Pulmonary artery endothelial cell (primary cell): ENCODE measurements around the gene CFC1B. TPM values are rescaled to one million over a fixed set of nuclear protein-coding genes. Genes with fewer than 3 reads are reported as not detected.
"Not testable (repeated sequence)": the region's sequence is repeated elsewhere in the genome, so short reads cannot be mapped to it uniquely, and the experiment has no call there.

Experiments used
- DNase-seq: peaks from one replicate; pipeline ENCODE4 v3.0.0-alpha.2; 2011; ENCODE audit warnings: low read depth, low spot score
- total RNA-seq: library from RNA; depleted of rRNA; stranded (reverse); fragments of >200 nt; gene quantifications from 2 replicates; pipeline ENCODE4 v1.2.3, GENCODE V29; 2014

The CFC1B gene
- total RNA-seq, 1 donor from 2014 or later, result not detected

DNA sequence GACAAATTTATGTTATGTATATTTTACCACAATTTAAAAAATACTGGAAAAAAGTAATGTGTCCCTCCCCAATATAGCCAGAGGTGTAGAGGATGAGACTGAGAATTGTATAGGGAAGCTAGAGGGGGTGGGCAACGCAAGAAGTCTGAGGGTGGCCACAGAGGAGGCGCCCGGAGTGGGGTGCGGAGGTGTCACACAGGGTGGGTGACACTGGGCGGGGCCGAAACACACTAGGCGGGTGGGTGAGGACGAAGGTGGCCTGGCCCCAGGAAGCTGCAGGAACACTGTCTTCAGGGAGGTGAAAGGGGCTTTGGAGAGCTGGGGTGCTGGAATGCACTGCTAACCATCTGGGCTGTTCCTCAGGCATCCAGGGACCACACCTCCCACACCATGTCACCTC, 35.4 kb downstream of the CFC1B start:
- not testable (repeated sequence) for DNase-seq

DNA sequence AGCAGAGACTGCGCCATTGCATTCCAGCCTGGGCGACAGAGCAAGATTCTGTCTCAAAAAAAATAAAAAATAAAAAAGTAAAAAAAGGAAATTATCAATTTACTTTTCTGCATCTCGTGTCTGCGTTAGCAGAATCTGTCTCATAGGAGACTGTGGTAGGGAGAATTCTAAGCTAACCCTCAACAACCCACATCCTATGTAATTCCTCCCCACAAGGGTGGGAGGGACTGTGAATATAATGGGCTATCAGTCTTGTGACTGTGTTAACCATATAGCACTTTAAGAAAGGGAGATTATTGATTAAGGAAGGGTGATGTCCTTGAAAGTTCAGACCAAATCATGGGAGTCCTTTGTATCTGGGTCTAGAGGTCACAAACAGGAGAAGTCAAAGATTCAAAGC, 45.1 kb downstream of the CFC1B start:
- DNase-seq, result not testable (repeated sequence)

DNA sequence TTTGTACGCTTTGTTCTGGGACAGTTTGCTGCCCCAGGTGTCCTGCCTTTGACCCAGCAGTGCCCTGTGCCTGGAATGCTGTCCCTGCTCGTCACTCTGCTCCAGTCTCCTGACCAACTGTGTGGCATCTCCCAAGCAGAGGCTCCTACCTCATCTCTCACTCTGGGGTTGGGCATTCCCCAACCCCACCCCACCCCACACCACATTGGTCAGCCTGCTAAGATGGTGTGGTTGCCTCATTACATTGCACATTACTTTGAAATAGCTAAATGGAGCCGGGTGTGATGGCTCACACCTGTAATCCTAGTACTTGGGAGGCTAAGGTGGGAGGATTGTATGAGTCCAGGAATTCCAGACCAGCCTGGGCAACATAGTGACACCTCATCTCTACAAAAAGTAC, 50.9 kb downstream of the CFC1B start:
- not testable (repeated sequence) for DNase-seq

GRCh38 chr2:130574230-130574629, 53.2 kb downstream of the CFC1B start:
- DNase-seq, result not testable (repeated sequence)

DNA sequence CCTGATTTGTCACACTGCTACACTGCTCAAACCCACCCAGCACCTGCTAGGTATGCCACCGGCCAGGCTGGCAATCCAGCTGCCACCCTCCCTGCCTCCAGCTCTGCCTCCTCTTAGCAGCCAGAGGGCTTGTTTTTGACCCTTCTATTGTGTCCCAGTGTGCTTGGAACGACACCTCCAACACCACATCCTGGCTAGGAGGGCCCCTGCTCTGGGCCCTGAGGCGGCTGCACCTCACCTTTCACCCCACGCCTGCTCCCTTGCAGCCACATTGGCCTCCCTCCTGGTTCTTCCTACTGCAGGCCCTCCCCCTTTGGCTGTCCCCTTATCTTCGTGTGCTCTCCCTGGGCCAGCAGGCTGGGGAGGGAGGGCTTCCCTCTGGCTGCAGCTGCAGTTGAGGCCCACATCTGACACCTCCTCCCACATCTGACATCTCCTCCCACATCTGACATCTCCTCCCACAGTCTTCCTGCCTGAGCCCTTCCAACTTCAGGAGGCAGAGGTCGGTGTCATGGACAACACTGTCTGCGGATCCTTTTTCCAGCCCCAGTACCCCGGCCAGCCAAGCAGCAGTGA, 55.3 kb downstream of the CFC1B start:
- not testable (repeated sequence) for DNase-seq

GRCh38 chr2:130577559-130577958, 56.5 kb downstream of the CFC1B start:
- DNase-seq, result not testable (repeated sequence)

Other genes with a start within 250 kb of the CFC1B start
- gene IMP4, start 178.3 kb upstream of the CFC1B start, total RNA-seq, result 127 and 144 TPM in 2 replicates
- gene PTPN18, start 165.2 kb upstream of the CFC1B start, total RNA-seq, result 15.1 and 21.6 TPM in 2 replicates
- gene POTEI, start 11.9 kb upstream of the CFC1B start, total RNA-seq, result 0.07 TPM in 2 replicates
- gene CFC1, start 78.4 kb downstream of the CFC1B start, total RNA-seq, result not detected in 2 replicates
- 0.04 and 0.07 TPM in 2 replicates for gene POTEJ, start 90.2 kb downstream of the CFC1B start, total RNA-seq
- not detected in 2 replicates for gene GPR148, start 207.8 kb downstream of the CFC1B start, total RNA-seq
- not detected in 2 replicates for gene AMER3, start 234.3 kb downstream of the CFC1B start, total RNA-seq